ENCODE results near the gene ERAP2. TPM values are rescaled to one million over a fixed set of nuclear protein-coding genes. Genes with fewer than 3 reads are reported as not detected.

ERAP2 gene
- total and polyA plus RNA-seq, 10 of the 15 experiments (the other 5 are each of a cell fraction or from before 2014, with no cell fraction given): 4.0 to 28.7 (median 11.7) TPM

DNA sequence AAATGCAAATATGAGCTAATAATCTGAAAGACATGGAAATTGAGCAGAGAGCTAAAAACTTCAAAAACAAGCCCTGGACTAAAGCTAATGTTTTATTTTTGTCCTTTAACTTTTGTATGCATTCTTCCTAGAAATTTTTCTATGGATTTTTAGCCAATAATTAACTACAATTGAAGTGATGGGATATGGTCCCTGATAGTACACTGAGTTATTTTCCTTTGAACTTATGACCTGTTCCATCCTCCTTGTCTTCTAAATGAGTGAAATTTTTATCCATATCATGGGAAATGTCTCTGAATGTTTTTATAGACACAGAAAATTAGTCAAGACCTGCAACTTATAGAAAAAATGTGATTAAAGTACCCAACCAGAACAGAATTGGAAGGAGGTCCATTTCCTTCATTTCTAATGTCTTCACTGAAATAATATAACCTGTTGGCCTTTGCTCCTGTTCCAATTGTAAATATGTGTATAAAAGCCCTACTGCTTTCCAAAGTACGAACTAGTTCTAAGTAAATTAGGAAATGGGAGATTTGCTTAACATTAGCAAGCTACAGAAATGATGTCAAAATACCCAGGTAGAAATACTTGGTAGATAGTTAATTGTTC lies 11.3 kb upstream of the ERAP2 start:
- FAIRE-seq (no peak), DNase-seq (ENCODE audit: low read depth, low spot score) (no peak), ATAC-seq (no peak)
- in situ Hi-C loops (cut with MboI) (no loop called here), intact Hi-C loops (cut with micrococcal nuclease; ENCODE audit: unreplicated experiment) (loop anchor here (5.0 kb wide), 2 partner anchors 108 to 122 kb away; no protein-coding TSS in a partner anchor)
- H3K9me3 ChIP-seq (replicated peaks; ENCODE audit: control insufficient read depth, insufficient read depth, low read length): no peaks in the 10 kb centered on the region
- peaks cover 9% of the 10 kb centered on the region for H3K4me1 ChIP-seq (ENCODE audit: control insufficient read depth, insufficient read depth, low read length)
- no peak overlapping the region for H3K9ac ChIP-seq (ENCODE audit: control insufficient read depth, insufficient read depth, low read length)
- H2AFZ ChIP-seq (ENCODE audit: control insufficient read depth, low read depth, low read length): no peak overlapping the region
- CTCF ChIA-PET: interaction anchor here (0.5 to 13.2 kb wide), 13 partner anchors 18 to 299 kb away, joined by 3 to 223 read pairs (median 4); partner anchors contain the start of genes ERAP1 and LIX1
- H4K20me1 ChIP-seq (ENCODE audit: control insufficient read depth, insufficient read depth): no peaks in the 10 kb centered on the region
- no peak overlapping the region for H3K4me3 ChIP-seq
- SMC1A ChIA-PET (ENCODE audit: uncharacterized antibody, unreplicated experiment): interaction anchor here (0.8 to 7.2 kb wide), 15 partner anchors 9 to 299 kb away, joined by 3 to 49 read pairs (median 4); partner anchors contain the start of gene LIX1
- H3K79me2 ChIP-seq (ENCODE audit: control insufficient read depth, insufficient read depth, low read length): peaks cover 4% of the 10 kb centered on the region; the same call in 1 of the 2 replicates
- TF ChIP-seq USF1 (IDR thresholded peaks at IDR 0.05; ENCODE audit: borderline replicate concordance, extremely low read length, insufficient read depth, low read depth, low read length): no peak
- TF ChIP-seq CREM (IDR thresholded peaks at IDR 0.05; ENCODE audit: low read depth): no peak
- no peak for TF ChIP-seq CUX1 (IDR thresholded peaks at IDR 0.05; ENCODE audit: insufficient replicate concordance, low read depth, low read length)
- TF ChIP-seq PML (IDR thresholded peaks at IDR 0.05; ENCODE audit: low read length): no peak
- TF ChIP-seq RCOR1 (conservative IDR thresholded peaks at IDR 0.05; ENCODE audit: low read depth, low read length): no peak
- no peak for TF ChIP-seq RB1 (IDR thresholded peaks at IDR 0.05; ENCODE audit: borderline replicate concordance)
- no peak for TF ChIP-seq NFYA (IDR thresholded peaks at IDR 0.05; ENCODE audit: borderline replicate concordance, low read depth, low read length)
- TF ChIP-seq IRF3 (IDR thresholded peaks at IDR 0.05): no peak
- TF ChIP-seq BHLHE40 (IDR thresholded peaks at IDR 0.05; ENCODE audit: borderline replicate concordance in 1 of 2, low read depth in 2 of 2, low read length in 1 of 2): no peak
- BruUV-seq (replicated peaks): no TSS peak
- no peaks in the 10 kb centered on the region for H3K36me3 ChIP-seq (ENCODE audit: control insufficient read depth in 2 of 2, insufficient read depth in 2 of 2, low read length in 1 of 2)
- 87% methylated on average over 1 of the region's 1 CpG for WGBS (ENCODE audit: insufficient coverage, insufficient replicate concordance, low lambda C conversion rate, missing lambda C conversion rate)
- no peaks in the 10 kb centered on the region for H3K27me3 ChIP-seq (replicated peaks in 1 of 2; ENCODE audit: control insufficient read depth in 2 of 2, insufficient read depth in 2 of 2, low read length in 1 of 2)
- H3K4me2 ChIP-seq (ENCODE audit: control insufficient read depth, insufficient read depth): no peak overlapping the region
- RAD21 ChIA-PET (ENCODE audit: unreplicated experiment): interaction anchor here (0.6 to 9.7 kb wide), 7 partner anchors 15 to 296 kb away, joined by 3 to 142 read pairs (median 5); partner anchors contain the start of genes ERAP1, ERAP2 and LIX1
- POLR2A ChIA-PET: interaction anchor here (1.1 kb wide), 1 partner anchor 10 kb away, joined by 3 read pairs; no protein-coding TSS in a partner anchor
- no peak overlapping the region for H3K27ac ChIP-seq (ENCODE audit: control insufficient read depth, insufficient read depth)

Measured in GM12878 (cell line).